HEK293T (cell line): ENCODE measurements around the gene NDUFS6.

Experiments
- CTCF ChIA-PET: fragments of 350-600 bp; formaldehyde crosslinking; extraction: SDS; loops from one replicate; lab custom pipeline; 2021; ENCODE audit warnings: antibody characterized with exemption, inconsistent platforms; lab: Yijun Ruan, JAX
- POLR2A ChIA-PET: fragments of 350-600 bp; formaldehyde crosslinking; extraction: SDS; loops from one replicate; lab custom pipeline; 2020; ENCODE audit warnings: antibody characterized with exemption, inconsistent platforms; lab: Yijun Ruan, JAX
- DNase-seq: peaks from one replicate; pipeline ENCODE4 v3.0.0; 2012; ENCODE audit warnings: mixed read lengths; ENCODE audit errors: extremely low spot score
- ARNT ChIP-seq: fragments of 450-650 bp; IDR thresholded peaks from 2 replicates; pipeline ENCODE4 v1.6.1; 2017; ENCODE audit warnings: mild to moderate bottlenecking
- BHLHE40 ChIP-seq: fragments of 450-650 bp; IDR thresholded peaks from 2 replicates; pipeline ENCODE4 v1.6.1; 2016; ENCODE audit warnings: mild to moderate bottlenecking, moderate library complexity, borderline replicate concordance
- CTBP1 ChIP-seq: fragments of 450-650 bp; IDR thresholded peaks from 2 replicates; pipeline ENCODE4 v1.6.1; 2016; ENCODE audit warnings: borderline replicate concordance
- ELF4 ChIP-seq: fragments of 450-650 bp; IDR thresholded peaks from 2 replicates; pipeline ENCODE4 v1.6.1; 2017; ENCODE audit warnings: antibody characterized with exemption
- FOXA1 ChIP-seq: fragments of 450-650 bp; IDR thresholded peaks from 2 replicates; pipeline ENCODE4 v1.6.1; 2016; ENCODE audit warnings: mild to moderate bottlenecking
- FOXK2 ChIP-seq: fragments of 450-650 bp; IDR thresholded peaks from 2 replicates; pipeline ENCODE4 v1.6.1; 2016; ENCODE audit warnings: mild to moderate bottlenecking
- FOXM1 ChIP-seq: fragments of 450-650 bp; IDR thresholded peaks from 2 replicates; pipeline ENCODE4 v1.6.1; 2017; ENCODE audit warnings: mild to moderate bottlenecking, borderline replicate concordance
- HDGF ChIP-seq: fragments of 450-650 bp; IDR thresholded peaks from 2 replicates; pipeline ENCODE4 v1.6.1; 2017; ENCODE audit warnings: antibody characterized with exemption, borderline replicate concordance
- L3MBTL2 ChIP-seq: fragments of 450-650 bp; conservative IDR thresholded peaks from 2 replicates; pipeline ENCODE4 v1.6.1; 2016; ENCODE audit warnings: mild to moderate bottlenecking
- LEF1 ChIP-seq: fragments of 450-650 bp; IDR thresholded peaks from 2 replicates; pipeline ENCODE4 v1.6.1; 2017; ENCODE audit warnings: mild to moderate bottlenecking, borderline replicate concordance
- NFRKB ChIP-seq: fragments of 450-650 bp; IDR thresholded peaks from 2 replicates; pipeline ENCODE4 v1.6.1; 2016; ENCODE audit warnings: mild to moderate bottlenecking, moderate library complexity
- SP1 ChIP-seq: fragments of 450-650 bp; IDR thresholded peaks from 2 replicates; pipeline ENCODE4 v1.6.1; 2017
- SUZ12 ChIP-seq: fragments of 450-650 bp; IDR thresholded peaks from 2 replicates; pipeline ENCODE4 v1.6.1; 2016; ENCODE audit warnings: mild to moderate bottlenecking
- TARDBP ChIP-seq: fragments of 450-650 bp; IDR thresholded peaks from 2 replicates; pipeline ENCODE4 v1.6.1; 2016
- ZNF384 ChIP-seq: fragments of 450-650 bp; IDR thresholded peaks from 2 replicates; pipeline ENCODE4 v1.6.1; 2016
- TF ChIP-seq, protein P1 (sequence below): fragments of 450-650 bp; IDR thresholded peaks from 2 replicates; pipeline ENCODE4 v1.6.1; 2016

Gene NDUFS6

DNA sequence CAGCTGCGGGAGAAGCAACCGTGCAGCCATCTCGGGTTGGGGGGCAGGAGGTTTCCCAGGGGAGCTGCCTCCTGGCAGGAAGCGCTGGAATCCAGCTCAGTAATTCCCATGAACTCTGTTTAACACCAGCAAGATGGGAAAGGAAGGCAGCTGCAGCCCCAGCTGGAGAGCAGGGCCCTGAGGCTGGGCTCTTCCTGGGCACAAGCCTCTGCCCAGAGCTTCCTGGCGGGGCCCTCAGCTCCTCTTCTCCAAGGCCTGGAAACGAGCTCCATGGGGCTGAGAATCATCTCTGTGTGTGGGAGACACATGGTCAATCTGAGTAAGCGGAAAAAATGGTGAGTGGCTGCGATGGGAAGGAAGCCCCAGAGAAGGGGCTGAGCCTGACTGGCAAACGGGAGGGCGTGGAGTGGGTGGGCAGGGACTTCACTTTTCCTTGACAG lies 7.9 kb upstream of the NDUFS6 start:
- ChIA-PET POLR2A (no interaction called here), CTCF (no interaction called here)
- no peak for DNase-seq
- TF ChIP-seq FOXM1, result no peak
- TF ChIP-seq HDGF, result no peak
- TF ChIP-seq ELF4, result no peak
- no peak for TF ChIP-seq L3MBTL2
- TF ChIP-seq FOXA1, result no peak
- no peak for TF ChIP-seq TARDBP
- TF ChIP-seq ZNF384, result no peak
- TF ChIP-seq LEF1, result no peak
- TF ChIP-seq FOXK2, result no peak
- TF ChIP-seq CTBP1, result no peak
- no peak for TF ChIP-seq SP1
- TF ChIP-seq BHLHE40, result no peak
- no peak for TF ChIP-seq ARNT
- TF ChIP-seq, protein P1, sequence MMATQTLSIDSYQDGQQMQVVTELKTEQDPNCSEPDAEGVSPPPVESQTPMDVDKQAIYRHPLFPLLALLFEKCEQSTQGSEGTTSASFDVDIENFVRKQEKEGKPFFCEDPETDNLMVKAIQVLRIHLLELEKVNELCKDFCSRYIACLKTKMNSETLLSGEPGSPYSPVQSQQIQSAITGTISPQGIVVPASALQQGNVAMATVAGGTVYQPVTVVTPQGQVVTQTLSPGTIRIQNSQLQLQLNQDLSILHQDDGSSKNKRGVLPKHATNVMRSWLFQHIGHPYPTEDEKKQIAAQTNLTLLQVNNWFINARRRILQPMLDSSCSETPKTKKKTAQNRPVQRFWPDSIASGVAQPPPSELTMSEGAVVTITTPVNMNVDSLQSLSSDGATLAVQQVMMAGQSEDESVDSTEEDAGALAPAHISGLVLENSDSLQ, result no peak

DNA sequence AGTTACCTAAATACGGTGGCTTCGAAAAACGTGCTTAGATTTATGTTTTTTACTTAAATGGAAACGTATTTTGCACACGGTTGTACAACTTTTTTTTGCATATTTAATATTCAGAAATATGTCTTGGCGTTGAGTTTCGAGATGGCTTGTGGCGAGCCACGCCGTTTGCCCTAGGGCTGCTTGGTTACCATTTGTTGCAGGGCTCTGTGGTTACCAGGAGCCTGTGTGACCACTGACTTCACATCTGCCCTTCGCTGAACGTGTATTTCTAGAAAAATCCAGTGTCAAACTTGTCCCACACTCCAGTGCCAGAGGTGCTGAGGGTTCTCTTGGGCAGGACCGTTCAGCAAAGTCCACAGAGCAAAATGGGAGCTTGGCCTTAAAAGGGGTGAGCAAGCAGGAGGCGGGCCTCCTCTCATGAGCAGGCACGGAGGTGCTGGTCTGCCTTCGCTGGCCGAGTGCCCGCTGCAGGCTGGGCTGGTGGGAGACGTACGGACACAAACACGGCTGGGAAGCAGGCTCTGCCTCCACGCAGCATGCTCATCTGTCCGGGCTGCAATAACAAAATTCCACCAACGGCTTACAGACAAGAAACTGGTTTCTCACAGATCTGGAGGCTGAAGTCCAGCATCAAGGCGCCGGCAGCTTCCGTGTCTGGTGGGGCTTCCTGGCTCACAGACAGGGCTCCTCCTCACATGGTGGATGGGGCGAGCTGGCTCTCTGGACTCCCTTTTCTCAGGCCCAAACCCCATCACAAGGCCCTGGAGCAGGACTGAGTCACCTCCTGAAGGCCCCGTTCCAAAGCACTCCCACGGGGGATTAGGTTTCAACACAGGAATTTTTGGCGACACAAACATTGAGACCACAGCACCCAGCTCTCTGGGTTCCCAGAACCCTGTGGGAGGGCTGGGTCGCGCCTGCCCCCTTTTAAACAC lies 7.0 kb upstream of the NDUFS6 start:
- no peak for DNase-seq
- TF ChIP-seq SP1 (no peak), BHLHE40 (no peak), FOXK2 (no peak), ELF4 (no peak), L3MBTL2 (no peak), HDGF (no peak), ZNF384 (no peak), ARNT (no peak), FOXA1 (no peak), NFRKB (no peak), FOXM1 (no peak), LEF1 (no peak), CTBP1 (no peak)
- POLR2A ChIA-PET, result no interaction called here
- CTCF ChIA-PET, result no interaction called here

- ChIA-PET CTCF (no interaction called here), POLR2A (no interaction called here)
- no peak for DNase-seq
- TF ChIP-seq CTBP1, result no peak
- no peak for TF ChIP-seq FOXK2
- no peak for TF ChIP-seq SUZ12
Observed at GRCh38 chr5:1794901-1795290, 6.3 kb upstream of the NDUFS6 start.

GRCh38 chr5:1795506-1795905 lies 5.7 kb upstream of the NDUFS6 start:
- CTCF ChIA-PET, result no interaction called here
- POLR2A ChIA-PET, result no interaction called here
- no peak for DNase-seq
- TF ChIP-seq, protein P1, result no peak
- TF ChIP-seq LEF1 (no peak), TARDBP (no peak)

DNA sequence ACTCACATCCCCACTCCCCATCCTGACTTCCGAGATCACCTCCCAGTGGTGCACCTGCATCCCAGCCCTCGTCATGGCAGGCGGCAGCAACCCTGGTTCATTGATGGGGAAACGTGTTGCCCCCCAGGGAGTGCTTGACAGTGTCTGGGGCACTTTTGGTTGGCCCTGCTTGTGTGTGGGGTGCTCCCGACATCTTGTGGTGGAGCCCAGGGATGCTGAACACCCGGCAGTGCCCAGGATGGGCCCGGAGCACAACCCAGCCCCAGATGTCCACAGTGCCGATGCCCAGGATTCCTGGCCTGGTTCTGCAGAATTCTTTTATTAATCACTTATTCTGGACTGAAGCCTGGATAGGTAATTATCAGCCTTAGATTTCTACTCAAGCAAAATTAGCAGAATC lies 5.3 kb upstream of the NDUFS6 start:
- no peak for DNase-seq
- POLR2A ChIA-PET, result no interaction called here
- CTCF ChIA-PET, result no interaction called here
- no peak for TF ChIP-seq ARNT
- TF ChIP-seq, protein P1, result no peak
- TF ChIP-seq FOXA1, result no peak
- no peak for TF ChIP-seq CTBP1
- TF ChIP-seq L3MBTL2, result no peak
- no peak for TF ChIP-seq HDGF
- TF ChIP-seq SUZ12, result no peak
- TF ChIP-seq SP1, result no peak
- no peak for TF ChIP-seq ZNF384
- no peak for TF ChIP-seq BHLHE40
- no peak for TF ChIP-seq FOXK2
- TF ChIP-seq NFRKB, result no peak
- no peak for TF ChIP-seq ELF4
- TF ChIP-seq TARDBP, result no peak
- no peak for TF ChIP-seq FOXM1
- no peak for TF ChIP-seq LEF1

- CTCF ChIA-PET, result no interaction called here
- POLR2A ChIA-PET, result no interaction called here
- TF ChIP-seq NFRKB, result no peak
- no peak for DNase-seq
Observed at GRCh38 chr5:1796371-1797102, 4.7 kb upstream of the NDUFS6 start.
